Liver (tissue), 9 donors: ENCODE results near the gene NHP2. TPM values are rescaled to one million over a fixed set of nuclear protein-coding genes. Genes with fewer than 3 reads are reported as not detected.

ENCODE experiments used
- DNase-seq: peaks from one replicate; pipeline ENCODE4 v3.0.0-alpha.2; 2017; ENCODE audit warnings: low spot score
- H3K27ac ChIP-seq, 2 donors: one replicate each; pipeline ENCODE4 v1.7.0; 2013; ENCODE audit warnings: inconsistent platforms in 2 of 2, low read length in 2 of 2, control low read depth in 1 of 2, low read depth in 1 of 2, mild to moderate bottlenecking in 1 of 2
- H3K27me3 ChIP-seq, 4 donors: one replicate each; pipeline versions ENCODE4 v1.6.1 to v1.7.0; 2013; ENCODE audit warnings: low read length in 3 of 4, inconsistent platforms in 1 of 4, mild to moderate bottlenecking in 1 of 4, moderate library complexity in 1 of 4; ENCODE audit not compliant: control insufficient read depth in 4 of 4, insufficient read depth in 4 of 4
- H3K36me3 ChIP-seq, 4 donors: one replicate each; pipeline versions ENCODE4 v1.6.1 to v1.7.0; 2013; ENCODE audit warnings: low read length in 3 of 4, mild to moderate bottlenecking in 3 of 4, low read depth in 1 of 4, moderate library complexity in 1 of 4; ENCODE audit not compliant: control insufficient read depth in 4 of 4, insufficient read depth in 3 of 4
- H3K4me1 ChIP-seq, 4 donors: one replicate each; pipeline versions ENCODE4 v1.6.1 to v1.7.0; 2013; ENCODE audit warnings: low read length in 3 of 4, mild to moderate bottlenecking in 3 of 4, moderate library complexity in 1 of 4; ENCODE audit not compliant: control insufficient read depth in 4 of 4, insufficient read depth in 4 of 4
- H3K4me3 ChIP-seq, 3 donors: one replicate each; pipeline versions ENCODE4 v1.6.1 to v1.7.0; 2013; ENCODE audit warnings: low read length in 3 of 3, control low read depth in 1 of 3, low read depth in 1 of 3, mild to moderate bottlenecking in 1 of 3
- H3K9ac ChIP-seq, 2 donors: one replicate each; pipeline ENCODE4 v1.7.0; 2013; ENCODE audit warnings: low read length in 2 of 2, mild to moderate bottlenecking in 2 of 2, moderate library complexity in 2 of 2, control low read depth in 1 of 2, low read depth in 1 of 2
- H3K9me3 ChIP-seq, 4 donors: one replicate each; pipeline versions ENCODE4 v1.6.1 to v1.7.0; 2013; ENCODE audit warnings: low read length in 3 of 4; ENCODE audit not compliant: control insufficient read depth in 4 of 4
- ATF3 ChIP-seq: IDR thresholded peaks from 2 replicates; pipeline ENCODE4 v1.6.1; 2016; ENCODE audit warnings: antibody characterized with exemption
- FOXA2 ChIP-seq: IDR thresholded peaks from 2 replicates; pipeline ENCODE4 v1.6.1; 2016; ENCODE audit warnings: antibody characterized with exemption
- GABPA ChIP-seq, 2 donors: IDR thresholded peaks in 1 of 2; conservative IDR thresholded peaks in 1 of 2; 2 replicates each; pipeline ENCODE4 v1.6.1; 2016; ENCODE audit warnings: antibody characterized with exemption in 2 of 2, mild to moderate bottlenecking in 1 of 2, moderate library complexity in 1 of 2
- HNF4A ChIP-seq, 2 donors: conservative IDR thresholded peaks; 2 replicates each; pipeline ENCODE4 v1.6.1; 2016; ENCODE audit warnings: antibody characterized with exemption in 2 of 2, mild to moderate bottlenecking in 2 of 2
- HNF4G ChIP-seq: IDR thresholded peaks from 2 replicates; pipeline ENCODE4 v1.6.1; 2016; ENCODE audit warnings: antibody characterized with exemption
- JUND ChIP-seq, 2 donors: IDR thresholded peaks; 2 replicates each; pipeline ENCODE4 v1.6.1; 2016; ENCODE audit warnings: antibody characterized with exemption in 2 of 2
- RAD21 ChIP-seq, 2 donors: IDR thresholded peaks; 2 replicates each; pipeline ENCODE4 v1.6.1; 2016; ENCODE audit warnings: antibody characterized with exemption in 2 of 2, mild to moderate bottlenecking in 2 of 2
- REST ChIP-seq: IDR thresholded peaks from 2 replicates; pipeline ENCODE4 v1.6.1; 2016; ENCODE audit warnings: antibody characterized with exemption, mild to moderate bottlenecking
- TAF1 ChIP-seq: conservative IDR thresholded peaks from 2 replicates; pipeline ENCODE4 v1.6.1; 2016; ENCODE audit warnings: antibody characterized with exemption, mild to moderate bottlenecking
- WGBS: extraction: QIAGEN DNeasy Blood & Tissue Kit; methylation state at CpG from one replicate; pipeline ENCODE4 v1.1.7; 2013; 5-methylcytosine and 5-hydroxymethylcytosine counted together
- polyA plus RNA-seq, 2 donors: library from polyadenylated mRNA; stranded (reverse) in 1 of 2; unstranded in 1 of 2; fragments of 200-250 nt in 1 of 2; fragments of >200 nt in 1 of 2; fragmentation: Nextera tagmentation in 1 of 2; extraction: Ambion mirVana in 1 of 2; gene quantifications; one replicate each; pipeline versions ENCODE4 v1.2.1 to v1.2.3, GENCODE V29; 2013 to 2015
- total RNA-seq, 2 donors: library from RNA; depleted of rRNA; stranded (reverse); fragments of >200 nt; gene quantifications; one replicate each; pipeline ENCODE4 v1.2.3, GENCODE V29; 2014
- TF ChIP-seq, protein P1 (sequence below): IDR thresholded peaks from 2 replicates; pipeline ENCODE4 v1.6.1; 2016; ENCODE audit warnings: antibody characterized with exemption
- TF ChIP-seq, protein P2 (sequence below): fragments of 150-350 bp; IDR thresholded peaks from 2 replicates; pipeline ENCODE4 v1.5.1; 2017; ENCODE audit warnings: improper control_type of control experiment, low read depth, low read length; ENCODE audit not compliant: missing input control
- donor health status: healthy.
- donor health status: healthy.
- donor health status: healthy.
- donor health status: healthy.
- donor health status: healthy.

Gene NHP2
- total and polyA plus RNA-seq, 4 donors: 44.1 to 124 (median 62.6) TPM

- DNase-seq: no peak
- no peak overlapping the region for H3K9ac ChIP-seq
- peaks cover 5 to 15% (median 9%) of the 10 kb centered on the region in 4 donors for H3K4me1 ChIP-seq
- no peaks in the 10 kb centered on the region for H3K36me3 ChIP-seq
- no peaks in the 10 kb centered on the region for H3K9me3 ChIP-seq
- H3K27ac ChIP-seq: no peak overlapping the region
- H3K27me3 ChIP-seq: peaks cover 0 to 10% (median under 1%) of the 10 kb centered on the region in 4 donors
- no peak overlapping the region for H3K4me3 ChIP-seq
- 15% methylated on average over 28 of the region's 28 CpGs for WGBS
- TF ChIP-seq GABPA (IDR thresholded peaks at IDR 0.05 in 1 of 2, conservative IDR thresholded peaks at IDR 0.05 in 1 of 2): no peak
- TF ChIP-seq, protein P1, sequence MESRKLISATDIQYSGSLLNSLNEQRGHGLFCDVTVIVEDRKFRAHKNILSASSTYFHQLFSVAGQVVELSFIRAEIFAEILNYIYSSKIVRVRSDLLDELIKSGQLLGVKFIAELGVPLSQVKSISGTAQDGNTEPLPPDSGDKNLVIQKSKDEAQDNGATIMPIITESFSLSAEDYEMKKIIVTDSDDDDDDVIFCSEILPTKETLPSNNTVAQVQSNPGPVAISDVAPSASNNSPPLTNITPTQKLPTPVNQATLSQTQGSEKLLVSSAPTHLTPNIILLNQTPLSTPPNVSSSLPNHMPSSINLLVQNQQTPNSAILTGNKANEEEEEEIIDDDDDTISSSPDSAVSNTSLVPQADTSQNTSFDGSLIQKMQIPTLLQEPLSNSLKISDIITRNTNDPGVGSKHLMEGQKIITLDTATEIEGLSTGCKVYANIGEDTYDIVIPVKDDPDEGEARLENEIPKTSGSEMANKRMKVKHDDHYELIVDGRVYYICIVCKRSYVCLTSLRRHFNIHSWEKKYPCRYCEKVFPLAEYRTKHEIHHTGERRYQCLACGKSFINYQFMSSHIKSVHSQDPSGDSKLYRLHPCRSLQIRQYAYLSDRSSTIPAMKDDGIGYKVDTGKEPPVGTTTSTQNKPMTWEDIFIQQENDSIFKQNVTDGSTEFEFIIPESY: no peak
- no peak for TF ChIP-seq JUND (IDR thresholded peaks at IDR 0.05)
- TF ChIP-seq HNF4G: no peak
Measured at GRCh38 chr5:178114325-178115135, 39.2 kb downstream of the NHP2 start.

DNA sequence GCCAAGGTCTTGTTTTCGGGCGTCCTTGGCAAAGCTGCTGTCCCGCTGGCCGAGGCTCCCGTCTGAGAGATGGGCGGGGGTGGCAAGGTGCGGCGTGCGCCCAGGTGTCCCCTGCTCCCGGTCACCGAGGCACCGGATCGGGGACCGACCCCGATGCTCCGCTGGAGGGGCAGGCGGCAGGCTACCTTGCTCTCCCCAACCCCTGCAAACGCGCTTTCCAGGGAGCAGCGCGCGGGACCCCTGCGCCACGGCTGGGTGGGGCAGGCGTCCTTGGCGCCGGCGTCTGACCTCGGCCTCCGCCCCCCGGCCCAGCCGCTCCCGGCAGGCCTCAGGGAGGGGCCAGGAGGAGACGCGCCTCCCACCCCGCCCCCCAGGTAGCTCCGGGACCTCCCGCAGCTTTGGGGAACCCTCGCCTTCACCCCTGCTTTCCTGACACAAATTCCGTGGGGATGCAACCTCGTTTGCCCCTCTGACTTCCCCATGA is 39.8 kb downstream of the NHP2 start:
- no peaks in the 10 kb centered on the region for H3K36me3 ChIP-seq
- DNase-seq: no peak
- under 1% methylated on average over 41 of the region's 41 CpGs for WGBS
- H3K4me1 ChIP-seq: peaks cover 5 to 15% (median 9%) of the 10 kb centered on the region in 4 donors
- peak overlapping the region in 1 of 3 donors; percentile 37 for H3K4me3 ChIP-seq
- peaks cover 0 to 10% (median under 1%) of the 10 kb centered on the region in 4 donors for H3K27me3 ChIP-seq
- TF ChIP-seq ATF3 (no peak), RAD21 (IDR thresholded peaks at IDR 0.05) (no peak), HNF4A (conservative IDR thresholded peaks at IDR 0.05) (no peak), TAF1 (no peak), REST (no peak), FOXA2 (no peak), HNF4G (no peak), GABPA (IDR thresholded peaks at IDR 0.05 in 1 of 2, conservative IDR thresholded peaks at IDR 0.05 in 1 of 2) (no peak)
- TF ChIP-seq, protein P2, sequence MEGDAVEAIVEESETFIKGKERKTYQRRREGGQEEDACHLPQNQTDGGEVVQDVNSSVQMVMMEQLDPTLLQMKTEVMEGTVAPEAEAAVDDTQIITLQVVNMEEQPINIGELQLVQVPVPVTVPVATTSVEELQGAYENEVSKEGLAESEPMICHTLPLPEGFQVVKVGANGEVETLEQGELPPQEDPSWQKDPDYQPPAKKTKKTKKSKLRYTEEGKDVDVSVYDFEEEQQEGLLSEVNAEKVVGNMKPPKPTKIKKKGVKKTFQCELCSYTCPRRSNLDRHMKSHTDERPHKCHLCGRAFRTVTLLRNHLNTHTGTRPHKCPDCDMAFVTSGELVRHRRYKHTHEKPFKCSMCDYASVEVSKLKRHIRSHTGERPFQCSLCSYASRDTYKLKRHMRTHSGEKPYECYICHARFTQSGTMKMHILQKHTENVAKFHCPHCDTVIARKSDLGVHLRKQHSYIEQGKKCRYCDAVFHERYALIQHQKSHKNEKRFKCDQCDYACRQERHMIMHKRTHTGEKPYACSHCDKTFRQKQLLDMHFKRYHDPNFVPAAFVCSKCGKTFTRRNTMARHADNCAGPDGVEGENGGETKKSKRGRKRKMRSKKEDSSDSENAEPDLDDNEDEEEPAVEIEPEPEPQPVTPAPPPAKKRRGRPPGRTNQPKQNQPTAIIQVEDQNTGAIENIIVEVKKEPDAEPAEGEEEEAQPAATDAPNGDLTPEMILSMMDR: no peak
- no peak overlapping the region for H3K27ac ChIP-seq
- H3K9me3 ChIP-seq: no peaks in the 10 kb centered on the region
- no peak overlapping the region for H3K9ac ChIP-seq
